HEK293T (cell line): ENCODE data around the gene RCAN3.

Experiments used
- BHLHE40 ChIP-seq: fragments of 450-650 bp; IDR thresholded peaks from 2 replicates; pipeline ENCODE4 v1.6.1; 2016; ENCODE audit warnings: mild to moderate bottlenecking, moderate library complexity, borderline replicate concordance
- CTBP1 ChIP-seq: fragments of 450-650 bp; IDR thresholded peaks from 2 replicates; pipeline ENCODE4 v1.6.1; 2016; ENCODE audit warnings: borderline replicate concordance
- FOXM1 ChIP-seq: fragments of 450-650 bp; IDR thresholded peaks from 2 replicates; pipeline ENCODE4 v1.6.1; 2017; ENCODE audit warnings: mild to moderate bottlenecking, borderline replicate concordance
- LEF1 ChIP-seq: fragments of 450-650 bp; IDR thresholded peaks from 2 replicates; pipeline ENCODE4 v1.6.1; 2017; ENCODE audit warnings: mild to moderate bottlenecking, borderline replicate concordance
- NFRKB ChIP-seq: fragments of 450-650 bp; IDR thresholded peaks from 2 replicates; pipeline ENCODE4 v1.6.1; 2016; ENCODE audit warnings: mild to moderate bottlenecking, moderate library complexity
- SP1 ChIP-seq: fragments of 450-650 bp; IDR thresholded peaks from 2 replicates; pipeline ENCODE4 v1.6.1; 2017
- SUZ12 ChIP-seq: fragments of 450-650 bp; IDR thresholded peaks from 2 replicates; pipeline ENCODE4 v1.6.1; 2016; ENCODE audit warnings: mild to moderate bottlenecking
- TARDBP ChIP-seq: fragments of 450-650 bp; IDR thresholded peaks from 2 replicates; pipeline ENCODE4 v1.6.1; 2016
- TF ChIP-seq, protein P1 (sequence below): fragments of 450-650 bp; IDR thresholded peaks from 2 replicates; pipeline ENCODE4 v1.6.1; 2016

- TF ChIP-seq BHLHE40 (no peak), SUZ12 (no peak), SP1 (no peak), CTBP1 (no peak), NFRKB (no peak), FOXM1 (no peak), TARDBP (no peak), LEF1 (no peak)
- TF ChIP-seq, protein P1, sequence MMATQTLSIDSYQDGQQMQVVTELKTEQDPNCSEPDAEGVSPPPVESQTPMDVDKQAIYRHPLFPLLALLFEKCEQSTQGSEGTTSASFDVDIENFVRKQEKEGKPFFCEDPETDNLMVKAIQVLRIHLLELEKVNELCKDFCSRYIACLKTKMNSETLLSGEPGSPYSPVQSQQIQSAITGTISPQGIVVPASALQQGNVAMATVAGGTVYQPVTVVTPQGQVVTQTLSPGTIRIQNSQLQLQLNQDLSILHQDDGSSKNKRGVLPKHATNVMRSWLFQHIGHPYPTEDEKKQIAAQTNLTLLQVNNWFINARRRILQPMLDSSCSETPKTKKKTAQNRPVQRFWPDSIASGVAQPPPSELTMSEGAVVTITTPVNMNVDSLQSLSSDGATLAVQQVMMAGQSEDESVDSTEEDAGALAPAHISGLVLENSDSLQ = no peak
These were observed 55.8 kb downstream of the RCAN3 start for GRCh38 chr1:24558455-24558854.
